Naive thymus-derived CD8-positive, alpha-beta T cell (primary cell): ENCODE results near the gene DOCK11. TPM values are rescaled to one million over a fixed set of nuclear protein-coding genes. Genes with fewer than 3 reads are reported as not detected.
"Not testable (repeated sequence)": the region's sequence is repeated elsewhere in the genome, so short reads cannot be mapped to it uniquely, and the experiment has no call there.

Experiments
- ATAC-seq, 2 donors: fragments of 150-1000 bp; cut with Tn5 transposase in 1 of 2; sonication (Bioruptor Pico), chemical (Tn5 transposase) in 1 of 2; 1 replicate in 1 of 2; 2 replicates in 1 of 2; pipeline ENCODE4 v1.10.0; 2021; ENCODE audit warnings: mild to moderate bottlenecking in 2 of 2, moderate library complexity in 2 of 2
- POLR2A ChIA-PET: fragments of 350-600 bp; sonication (Branson Sonifier 250); formaldehyde crosslinking; loops from one replicate; lab custom pipeline; 2021; ENCODE audit warnings: antibody characterized with exemption; lab: Charles Lee
- DNase-seq, 10 donors: peaks; one replicate each; pipeline versions ENCODE4 v3.0.0 to v3.0.0-alpha.2; 2020 to 2022
- H3K27ac Mint-ChIP-seq, 10 donors: one replicate each; pipeline ENCODE4 v1.8.0; 2020 to 2022; ENCODE audit warnings: mild to moderate bottlenecking in 10 of 10, mixed read lengths in 10 of 10, moderate library complexity in 4 of 10, inconsistent platforms in 1 of 10
- H3K27me3 Mint-ChIP-seq, 5 donors: one replicate each; pipeline ENCODE4 v1.8.0; 2021 to 2022; ENCODE audit warnings: mixed read lengths in 5 of 5
- H3K36me3 Mint-ChIP-seq, 3 donors: one replicate each; pipeline ENCODE4 v1.8.0; 2020 to 2022; ENCODE audit warnings: mixed read lengths in 3 of 3, mild to moderate bottlenecking in 2 of 3, inconsistent platforms in 1 of 3
- H3K4me1 Mint-ChIP-seq, 4 donors: one replicate each; pipeline ENCODE4 v1.8.0; 2021 to 2022; ENCODE audit warnings: mixed read lengths in 4 of 4
- H3K4me3 Mint-ChIP-seq, 10 donors: one replicate each; pipeline ENCODE4 v1.8.0; 2020 to 2022; ENCODE audit warnings: mild to moderate bottlenecking in 10 of 10, mixed read lengths in 10 of 10, moderate library complexity in 6 of 10, inconsistent platforms in 1 of 10
- H3K9me3 Mint-ChIP-seq, 9 donors: one replicate each; pipeline ENCODE4 v1.8.0; 2020 to 2022; ENCODE audit warnings: mixed read lengths in 9 of 9, mild to moderate bottlenecking in 3 of 9, inconsistent platforms in 1 of 9, moderate library complexity in 1 of 9
- polyA plus RNA-seq, 3 donors: library from polyadenylated mRNA; unstranded; fragments of 300-500 nt; fragmentation: Illumina TruSeq; gene quantifications; one replicate each; pipeline ENCODE4 v1.2.3, GENCODE V29; 2021
- total RNA-seq, 8 experiments: library from RNA in 2 of 8; stranded (reverse) in 2 of 8; gene quantifications; one replicate each; pipeline ENCODE4 v1.2.3 and lab custom pipeline; 2021 to 2026

Gene DOCK11
- total and polyA plus RNA-seq, 5 experiments from 2014 or later, result 20.9 to 116 (median 26.6) TPM

DNA sequence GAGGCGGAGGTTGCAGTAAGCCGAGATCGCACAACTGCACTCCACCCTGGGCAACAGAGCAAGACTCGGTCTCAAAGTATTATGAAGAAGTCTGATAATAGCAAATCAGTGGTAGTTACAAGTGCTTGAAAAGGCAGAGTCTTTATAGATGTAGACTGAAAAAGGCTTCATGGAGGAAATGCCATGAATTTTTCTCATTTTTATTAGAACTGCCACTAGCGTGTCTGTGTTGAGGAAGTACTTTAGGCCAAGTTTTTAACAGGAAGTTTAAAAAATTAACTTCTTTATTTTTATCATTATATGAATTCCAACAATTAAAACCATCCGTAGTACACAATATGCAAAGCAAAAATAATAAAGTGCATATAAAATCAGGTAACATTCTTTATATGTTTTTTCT lies 199.0 kb downstream of the DOCK11 start:
- POLR2A ChIA-PET, result no interaction called here
- Mint-ChIP-seq H3K36me3 (peaks cover 0 to 14% (median 4%) of the 10 kb centered on the region in 3 donors), H3K4me3 (no peak overlapping the region), H3K9me3 (no peaks in the 10 kb centered on the region), H3K4me1 (peaks cover 2 to 22% (median 4%) of the 10 kb centered on the region in 4 donors), H3K27ac (peak overlapping the region in 3 of 10 donors; percentile 59 to 68 (median 68)), H3K27me3 (no peaks in the 10 kb centered on the region)
- DNase-seq (no peak), ATAC-seq (no peak)

GRCh38 chrX:118698516-118699170 lies 203.0 kb downstream of the DOCK11 start:
- H3K27ac Mint-ChIP-seq, result peak overlapping the region in 8 of 10 donors; percentile 13 to 85 (median 48)
- H3K27me3 Mint-ChIP-seq, result no peaks in the 10 kb centered on the region
- H3K4me3 Mint-ChIP-seq, result peak overlapping the region in 1 of 10 donors; percentile 15
- peaks cover 0 to 6% (median 0%) of the 10 kb centered on the region in 9 donors for H3K9me3 Mint-ChIP-seq
- DNase-seq (no peak), ATAC-seq (no peak)
- H3K4me1 Mint-ChIP-seq, result peaks cover 2 to 26% (median 4%) of the 10 kb centered on the region in 4 donors
- POLR2A ChIA-PET, result interaction anchor here (0.6 kb wide), 1 partner anchor 15 kb away, joined by 8 read pairs; no protein-coding TSS in a partner anchor
- peaks cover 0 to 2% (median 0%) of the 10 kb centered on the region in 3 donors for H3K36me3 Mint-ChIP-seq

GRCh38 chrX:118702741-118703140 lies 207.1 kb downstream of the DOCK11 start:
- no peaks in the 10 kb centered on the region for H3K27me3 Mint-ChIP-seq
- H3K36me3 Mint-ChIP-seq, result no peaks in the 10 kb centered on the region
- no peak for ATAC-seq
- H3K4me1 Mint-ChIP-seq, result peaks cover 0 to 16% (median 5%) of the 10 kb centered on the region in 4 donors
- H3K4me3 Mint-ChIP-seq, result no peak overlapping the region
- peak overlapping the region in 3 of 10 donors; percentile 9 to 29 (median 21) for H3K27ac Mint-ChIP-seq
- H3K9me3 Mint-ChIP-seq, result peaks cover 0 to 6% (median 0%) of the 10 kb centered on the region in 9 donors
- no peak for DNase-seq
- POLR2A ChIA-PET, result interaction anchor here (0.7 kb wide), 1 partner anchor 16 kb away, joined by 3 read pairs; no protein-coding TSS in a partner anchor

DNA sequence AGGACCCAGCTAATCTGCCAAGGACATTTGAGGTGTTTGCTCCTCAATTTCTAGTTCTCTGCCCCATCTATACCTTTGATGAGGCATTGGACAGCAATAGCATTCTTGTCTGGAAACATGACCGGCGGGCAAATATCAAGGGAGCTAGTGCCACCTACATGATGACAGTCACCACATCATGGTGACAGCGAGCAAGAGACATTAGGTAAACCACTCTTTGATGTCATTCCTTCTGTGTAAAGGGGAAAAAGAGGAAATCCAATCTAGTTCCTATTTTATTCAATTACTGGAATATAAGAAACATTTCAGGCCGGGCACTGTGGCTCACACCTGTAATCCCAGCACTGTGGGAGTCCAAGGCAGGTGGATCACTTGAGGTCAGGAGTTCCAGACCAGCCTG lies 211.1 kb downstream of the DOCK11 start:
- Mint-ChIP-seq H3K27ac (no peak overlapping the region), H3K4me1 (peaks cover 0 to 6% (median 3%) of the 10 kb centered on the region in 4 donors), H3K36me3 (no peaks in the 10 kb centered on the region), H3K9me3 (peaks cover 0 to 6% (median 0%) of the 10 kb centered on the region in 9 donors), H3K4me3 (peak overlapping the region in 1 of 10 donors; percentile 29), H3K27me3 (no peaks in the 10 kb centered on the region)
- POLR2A ChIA-PET, result interaction anchor here (0.6 to 1.0 kb wide), 2 partner anchors 211 to 256 kb away, joined by 3 to 4 read pairs; partner anchors contain the start of gene DOCK11
- DNase-seq (no peak), ATAC-seq (no peak)

GRCh38 chrX:118714521-118714920 lies 218.9 kb downstream of the DOCK11 start:
- no peaks in the 10 kb centered on the region for H3K36me3 Mint-ChIP-seq
- no peak overlapping the region for H3K27ac Mint-ChIP-seq
- peaks cover 0 to 3% (median 2%) of the 10 kb centered on the region in 5 donors for H3K27me3 Mint-ChIP-seq
- POLR2A ChIA-PET, result no interaction called here
- DNase-seq, result no peak
- H3K4me1 Mint-ChIP-seq, result peaks cover 0 to 23% (median 1%) of the 10 kb centered on the region in 4 donors
- H3K4me3 Mint-ChIP-seq, result no peak overlapping the region
- ATAC-seq, result no peak
- H3K9me3 Mint-ChIP-seq, result no peaks in the 10 kb centered on the region

DNA sequence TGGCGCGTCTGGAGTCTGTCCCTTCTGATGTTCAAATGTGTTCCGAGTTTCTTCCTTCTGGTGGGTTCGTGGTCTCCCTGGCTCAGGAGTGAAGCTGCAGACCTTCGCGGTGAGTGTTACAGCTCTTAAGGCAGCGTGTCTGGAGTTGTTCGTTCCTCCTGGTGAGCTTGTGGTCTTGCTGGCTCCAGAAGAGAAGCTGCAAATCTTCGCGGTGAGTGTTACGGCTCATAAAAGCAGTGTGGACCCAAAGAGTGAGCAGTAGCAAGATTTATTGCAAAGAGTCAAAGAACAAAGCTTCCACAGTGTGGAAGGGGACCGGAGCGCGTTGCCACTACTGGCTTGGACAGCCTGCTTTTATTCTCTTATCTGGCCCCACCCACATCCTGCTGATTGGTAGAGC lies 220.3 kb downstream of the DOCK11 start:
- H3K36me3 Mint-ChIP-seq, DNase-seq, H3K27ac Mint-ChIP-seq, POLR2A ChIA-PET, ATAC-seq, H3K9me3 Mint-ChIP-seq, H3K27me3 Mint-ChIP-seq: not testable (repeated sequence)
- Mint-ChIP-seq H3K4me3 (peak overlapping the region in 3 of 10 donors; percentile 8 to 26 (median 21)), H3K4me1 (peaks cover 0 to 30% (median 1%) of the 10 kb centered on the region in 4 donors)

- not testable (repeated sequence) for DNase-seq
These were observed 221.2 kb downstream of the DOCK11 start for GRCh38 chrX:118716833-118717232.

DNA sequence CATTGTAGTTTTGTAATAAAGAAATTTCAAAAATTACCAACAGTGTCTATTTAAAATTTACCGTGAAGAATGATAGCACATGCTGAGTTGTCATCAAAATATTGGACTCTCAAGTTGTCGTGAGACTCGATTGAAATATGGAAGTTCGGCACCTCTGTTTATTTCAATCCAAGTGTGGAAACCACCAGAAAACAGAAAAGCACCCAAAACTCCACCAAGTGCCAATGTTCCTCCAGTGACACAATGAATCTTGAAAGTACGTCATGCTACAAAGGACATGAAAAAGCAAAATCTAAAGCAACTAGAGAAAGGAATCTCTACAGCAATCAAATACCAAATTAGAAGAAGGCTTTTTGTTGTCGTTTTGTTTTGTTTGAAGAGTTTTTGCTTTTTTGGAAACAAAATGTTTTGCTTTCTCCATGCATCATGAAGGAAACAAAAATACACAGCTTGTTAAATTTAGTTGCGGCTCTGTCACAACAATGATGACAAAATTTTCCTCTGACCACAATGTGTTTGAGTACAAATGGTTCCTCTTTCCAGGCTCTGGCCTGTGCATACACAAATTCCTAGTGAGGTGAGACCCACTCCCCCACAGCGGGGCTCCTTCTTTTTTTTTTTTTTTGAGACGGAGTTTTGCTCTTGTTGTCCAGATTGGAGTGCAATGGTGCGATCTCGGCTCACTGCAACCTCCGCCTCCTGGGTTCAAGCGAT lies 222.2 kb downstream of the DOCK11 start:
- ATAC-seq, result no peak

More at GRCh38 chrX:118716833-118717232, 221.2 kb downstream of the DOCK11 start:
- H3K27ac Mint-ChIP-seq, H3K27me3 Mint-ChIP-seq, POLR2A ChIA-PET, ATAC-seq, H3K36me3 Mint-ChIP-seq, H3K9me3 Mint-ChIP-seq, H3K4me3 Mint-ChIP-seq: not testable (repeated sequence)
- H3K4me1 Mint-ChIP-seq, result peaks cover 0 to 33% (median 1%) of the 10 kb centered on the region in 4 donors

GRCh38 chrX:118718737-118719136 lies 223.1 kb downstream of the DOCK11 start:
- Mint-ChIP-seq H3K27ac (no peak overlapping the region), H3K27me3 (peaks cover 0 to 15% (median 4%) of the 10 kb centered on the region in 5 donors), H3K4me3 (peak overlapping the region in 1 of 10 donors; percentile 50), H3K9me3 (peaks cover 0 to 3% (median 0%) of the 10 kb centered on the region in 9 donors), H3K4me1 (peaks cover 0 to 38% (median 2%) of the 10 kb centered on the region in 4 donors), H3K36me3 (no peaks in the 10 kb centered on the region)
- POLR2A ChIA-PET, result no interaction called here
- DNase-seq (no peak), ATAC-seq (no peak)

More for the DNA sequence above, 222.2 kb downstream of the DOCK11 start:
- Mint-ChIP-seq H3K27me3 (peaks cover 0 to 13% (median 4%) of the 10 kb centered on the region in 5 donors), H3K4me3 (no peak overlapping the region), H3K27ac (no peak overlapping the region), H3K36me3 (no peaks in the 10 kb centered on the region), H3K4me1 (peaks cover 0 to 33% (median 2%) of the 10 kb centered on the region in 4 donors), H3K9me3 (peaks cover 0 to 3% (median 0%) of the 10 kb centered on the region in 9 donors)
- POLR2A ChIA-PET, result no interaction called here
- no peak for DNase-seq

GRCh38 chrX:118720058-118720707 lies 224.6 kb downstream of the DOCK11 start:
- no peak for ATAC-seq
- Mint-ChIP-seq H3K36me3 (no peaks in the 10 kb centered on the region), H3K4me1 (peaks cover 0 to 51% (median 2%) of the 10 kb centered on the region in 4 donors), H3K9me3 (peaks cover 0 to 4% (median 0%) of the 10 kb centered on the region in 9 donors), H3K27ac (peak overlapping the region in 1 of 10 donors; percentile 75), H3K4me3 (no peak overlapping the region), H3K27me3 (peaks cover 2 to 21% (median 8%) of the 10 kb centered on the region in 5 donors)
- POLR2A ChIA-PET, result no interaction called here
- no peak for DNase-seq

- H3K27me3 Mint-ChIP-seq, result peaks cover 6 to 26% (median 19%) of the 10 kb centered on the region in 5 donors
- H3K36me3 Mint-ChIP-seq, result no peaks in the 10 kb centered on the region
- H3K4me3 Mint-ChIP-seq, result no peak overlapping the region
- POLR2A ChIA-PET, result no interaction called here
- H3K27ac Mint-ChIP-seq, result no peak overlapping the region
- H3K4me1 Mint-ChIP-seq, result peaks cover 1 to 57% (median 5%) of the 10 kb centered on the region in 4 donors
- DNase-seq, result no peak
- peaks cover 0 to 4% (median 0%) of the 10 kb centered on the region in 9 donors for H3K9me3 Mint-ChIP-seq
- ATAC-seq, result no peak
These were observed 227.8 kb downstream of the DOCK11 start for GRCh38 chrX:118723376-118723775.

- H3K27ac Mint-ChIP-seq, result peak overlapping the region in 1 of 10 donors; percentile 35
- peak overlapping the region in 1 of 10 donors; percentile 36 for H3K4me3 Mint-ChIP-seq
- POLR2A ChIA-PET, result no interaction called here
- H3K9me3 Mint-ChIP-seq, result peaks cover 0 to 6% (median 0%) of the 10 kb centered on the region in 9 donors
- ATAC-seq, result no peak
- H3K4me1 Mint-ChIP-seq, result peaks cover 1 to 54% (median 5%) of the 10 kb centered on the region in 4 donors
- DNase-seq, result no peak
- no peaks in the 10 kb centered on the region for H3K36me3 Mint-ChIP-seq
- peaks cover 4 to 26% (median 16%) of the 10 kb centered on the region in 5 donors for H3K27me3 Mint-ChIP-seq
These were observed 228.8 kb downstream of the DOCK11 start for GRCh38 chrX:118724365-118724764.
